ENCODE measurements around the gene AFDN. TPM values are rescaled to one million over a fixed set of nuclear protein-coding genes. Genes with fewer than 3 reads are reported as not detected.

The AFDN gene
- total RNA-seq, 2 experiments from 2014 or later: 12.5 to 13.9 TPM

- DNase-seq: no peak
- CTCF ChIA-PET: interaction anchor here (1.2 kb wide), 1 partner anchor 355 kb away, joined by 4 read pairs; no protein-coding TSS in a partner anchor
- Mint-ChIP-seq H3K27me3 (ENCODE audit: low read depth) (peaks cover 19% of the 10 kb centered on the region), H3K9me3 (no peaks in the 10 kb centered on the region), H3K36me3 (ENCODE audit: low read depth) (no peaks in the 10 kb centered on the region), H3K4me3 (no peak overlapping the region), H3K27ac (no peak overlapping the region), H3K4me1 (ENCODE audit: low read depth) (no peaks in the 10 kb centered on the region)
- intact Hi-C loops (cut with micrococcal nuclease): no loop called here
Observed at GRCh38 chr6:167840526-167841179, 13.9 kb downstream of the AFDN start.

- Mint-ChIP-seq H3K4me1 (ENCODE audit: low read depth) (no peaks in the 10 kb centered on the region), H3K27ac (no peak overlapping the region), H3K9me3 (no peaks in the 10 kb centered on the region), H3K4me3 (no peak overlapping the region), H3K36me3 (ENCODE audit: low read depth) (no peaks in the 10 kb centered on the region), H3K27me3 (ENCODE audit: low read depth) (peaks cover 20% of the 10 kb centered on the region)
- intact Hi-C loops (cut with micrococcal nuclease): no loop called here
- CTCF ChIA-PET: no interaction called here
- no peak for DNase-seq
Observed at GRCh38 chr6:167841981-167842380, 15.3 kb downstream of the AFDN start.

GRCh38 chr6:167842457-167842856 is 15.7 kb downstream of the AFDN start:
- CTCF ChIA-PET: no interaction called here

GRCh38 chr6:167843023-167843422 is 16.3 kb downstream of the AFDN start:
- H3K4me1 Mint-ChIP-seq (ENCODE audit: low read depth): no peaks in the 10 kb centered on the region
- H3K4me3 Mint-ChIP-seq: no peak overlapping the region
- CTCF ChIA-PET: no interaction called here
- H3K9me3 Mint-ChIP-seq: no peaks in the 10 kb centered on the region
- H3K36me3 Mint-ChIP-seq (ENCODE audit: low read depth): no peaks in the 10 kb centered on the region
- peaks cover 20% of the 10 kb centered on the region for H3K27me3 Mint-ChIP-seq (ENCODE audit: low read depth)
- intact Hi-C loops (cut with micrococcal nuclease): no loop called here
- H3K27ac Mint-ChIP-seq: no peak overlapping the region
- no peak for DNase-seq

More at GRCh38 chr6:167842457-167842856, 15.7 kb downstream of the AFDN start:
- Mint-ChIP-seq H3K27ac (no peak overlapping the region), H3K9me3 (no peaks in the 10 kb centered on the region), H3K4me1 (ENCODE audit: low read depth) (no peaks in the 10 kb centered on the region), H3K4me3 (no peak overlapping the region), H3K27me3 (ENCODE audit: low read depth) (peaks cover 22% of the 10 kb centered on the region), H3K36me3 (ENCODE audit: low read depth) (no peaks in the 10 kb centered on the region)
- DNase-seq: no peak
- intact Hi-C loops (cut with micrococcal nuclease): no loop called here

- H3K27ac Mint-ChIP-seq: no peak overlapping the region
- H3K27me3 Mint-ChIP-seq (ENCODE audit: low read depth): peaks cover 21% of the 10 kb centered on the region
- CTCF ChIA-PET: no interaction called here
Observed at GRCh38 chr6:167845856-167846255, 19.1 kb downstream of the AFDN start.

GRCh38 chr6:167846997-167847606 is 20.4 kb downstream of the AFDN start:
- intact Hi-C loops (cut with micrococcal nuclease): no loop called here
- H3K36me3 Mint-ChIP-seq (ENCODE audit: low read depth): no peaks in the 10 kb centered on the region
- no peak overlapping the region for H3K27ac Mint-ChIP-seq
- CTCF ChIA-PET: no interaction called here
- peaks cover 31% of the 10 kb centered on the region for H3K27me3 Mint-ChIP-seq (ENCODE audit: low read depth)
- no peak overlapping the region for H3K4me3 Mint-ChIP-seq
- no peaks in the 10 kb centered on the region for H3K9me3 Mint-ChIP-seq
- no peaks in the 10 kb centered on the region for H3K4me1 Mint-ChIP-seq (ENCODE audit: low read depth)
- DNase-seq: no peak

More at GRCh38 chr6:167845856-167846255, 19.1 kb downstream of the AFDN start:
- no peak overlapping the region for H3K4me3 Mint-ChIP-seq
- intact Hi-C loops (cut with micrococcal nuclease): no loop called here
- no peaks in the 10 kb centered on the region for H3K36me3 Mint-ChIP-seq (ENCODE audit: low read depth)
- no peaks in the 10 kb centered on the region for H3K9me3 Mint-ChIP-seq
- no peak for DNase-seq
- no peaks in the 10 kb centered on the region for H3K4me1 Mint-ChIP-seq (ENCODE audit: low read depth)

GRCh38 chr6:167847936-167848335 is 21.2 kb downstream of the AFDN start:
- no peak overlapping the region for H3K4me3 Mint-ChIP-seq

GRCh38 chr6:167848783-167849182 is 22.1 kb downstream of the AFDN start:
- CTCF ChIA-PET: interaction anchor here (0.8 kb wide), 1 partner anchor 14 kb away, joined by 3 read pairs; no protein-coding TSS in a partner anchor
- no peak overlapping the region for H3K27ac Mint-ChIP-seq
- no peaks in the 10 kb centered on the region for H3K4me1 Mint-ChIP-seq (ENCODE audit: low read depth)

More at GRCh38 chr6:167847936-167848335, 21.2 kb downstream of the AFDN start:
- Mint-ChIP-seq H3K36me3 (ENCODE audit: low read depth) (no peaks in the 10 kb centered on the region), H3K9me3 (no peaks in the 10 kb centered on the region), H3K4me1 (ENCODE audit: low read depth) (no peaks in the 10 kb centered on the region), H3K27me3 (ENCODE audit: low read depth) (peaks cover 36% of the 10 kb centered on the region), H3K27ac (no peak overlapping the region)
- CTCF ChIA-PET: no interaction called here
- intact Hi-C loops (cut with micrococcal nuclease): no loop called here
- no peak for DNase-seq

GRCh38 chr6:167849846-167850459 is 23.2 kb downstream of the AFDN start:
- Mint-ChIP-seq H3K27ac (no peak overlapping the region), H3K4me3 (no peak overlapping the region), H3K36me3 (ENCODE audit: low read depth) (no peaks in the 10 kb centered on the region), H3K27me3 (ENCODE audit: low read depth) (peaks cover 38% of the 10 kb centered on the region), H3K4me1 (ENCODE audit: low read depth) (no peaks in the 10 kb centered on the region), H3K9me3 (no peaks in the 10 kb centered on the region)
- CTCF ChIA-PET: no interaction called here
- no peak for DNase-seq
- intact Hi-C loops (cut with micrococcal nuclease): no loop called here

More at GRCh38 chr6:167848783-167849182, 22.1 kb downstream of the AFDN start:
- intact Hi-C loops (cut with micrococcal nuclease): no loop called here
- no peak overlapping the region for H3K4me3 Mint-ChIP-seq
- H3K27me3 Mint-ChIP-seq (ENCODE audit: low read depth): peaks cover 34% of the 10 kb centered on the region
- H3K9me3 Mint-ChIP-seq: no peaks in the 10 kb centered on the region
- H3K36me3 Mint-ChIP-seq (ENCODE audit: low read depth): no peaks in the 10 kb centered on the region
- DNase-seq: no peak

GRCh38 chr6:167850782-167851181 is 24.1 kb downstream of the AFDN start:
- Mint-ChIP-seq H3K36me3 (ENCODE audit: low read depth) (no peaks in the 10 kb centered on the region), H3K9me3 (no peaks in the 10 kb centered on the region), H3K27me3 (ENCODE audit: low read depth) (peaks cover 36% of the 10 kb centered on the region), H3K4me3 (no peak overlapping the region), H3K4me1 (ENCODE audit: low read depth) (no peaks in the 10 kb centered on the region), H3K27ac (no peak overlapping the region)
- no peak for DNase-seq
- intact Hi-C loops (cut with micrococcal nuclease): no loop called here
- CTCF ChIA-PET: interaction anchor here (0.6 kb wide), 1 partner anchor 176 kb away, joined by 4 read pairs; no protein-coding TSS in a partner anchor

- Mint-ChIP-seq H3K27ac (no peak overlapping the region), H3K36me3 (ENCODE audit: low read depth) (no peaks in the 10 kb centered on the region), H3K4me3 (no peak overlapping the region), H3K4me1 (ENCODE audit: low read depth) (no peaks in the 10 kb centered on the region), H3K9me3 (no peaks in the 10 kb centered on the region), H3K27me3 (ENCODE audit: low read depth) (peaks cover 32% of the 10 kb centered on the region)
- DNase-seq: no peak
- intact Hi-C loops (cut with micrococcal nuclease): no loop called here
- CTCF ChIA-PET: interaction anchor here (0.6 kb wide), 1 partner anchor 177 kb away, joined by 4 read pairs; no protein-coding TSS in a partner anchor
Observed at GRCh38 chr6:167851370-167851952, 24.8 kb downstream of the AFDN start.

- Mint-ChIP-seq H3K4me1 (ENCODE audit: low read depth) (peaks cover 5% of the 10 kb centered on the region), H3K4me3 (no peak overlapping the region), H3K27ac (no peak overlapping the region), H3K36me3 (ENCODE audit: low read depth) (no peaks in the 10 kb centered on the region), H3K9me3 (peaks cover 2% of the 10 kb centered on the region), H3K27me3 (ENCODE audit: low read depth) (peaks cover 27% of the 10 kb centered on the region)
- DNase-seq: no peak
- CTCF ChIA-PET: no interaction called here
- intact Hi-C loops (cut with micrococcal nuclease): no loop called here
Observed at GRCh38 chr6:167855825-167856425, 29.2 kb downstream of the AFDN start.

Measured in activated naive CD4-positive, alpha-beta T cell treated with anti-CD3 and anti-CD28 coated beads for 36 hours (primary cell).